G401.6 (cell line): ENCODE data around the gene CALCOCO2.
"Not testable (repeated sequence)": the region's sequence is repeated elsewhere in the genome, so short reads cannot be mapped to it uniquely, and the experiment has no call there.

Experiments
- FAIRE-seq: peaks from 2 replicates; lab custom pipeline; 2012; peaks lifted over from hg19 to GRCh38; lab: Jason Lieb, UNC

The CALCOCO2 gene

DNA sequence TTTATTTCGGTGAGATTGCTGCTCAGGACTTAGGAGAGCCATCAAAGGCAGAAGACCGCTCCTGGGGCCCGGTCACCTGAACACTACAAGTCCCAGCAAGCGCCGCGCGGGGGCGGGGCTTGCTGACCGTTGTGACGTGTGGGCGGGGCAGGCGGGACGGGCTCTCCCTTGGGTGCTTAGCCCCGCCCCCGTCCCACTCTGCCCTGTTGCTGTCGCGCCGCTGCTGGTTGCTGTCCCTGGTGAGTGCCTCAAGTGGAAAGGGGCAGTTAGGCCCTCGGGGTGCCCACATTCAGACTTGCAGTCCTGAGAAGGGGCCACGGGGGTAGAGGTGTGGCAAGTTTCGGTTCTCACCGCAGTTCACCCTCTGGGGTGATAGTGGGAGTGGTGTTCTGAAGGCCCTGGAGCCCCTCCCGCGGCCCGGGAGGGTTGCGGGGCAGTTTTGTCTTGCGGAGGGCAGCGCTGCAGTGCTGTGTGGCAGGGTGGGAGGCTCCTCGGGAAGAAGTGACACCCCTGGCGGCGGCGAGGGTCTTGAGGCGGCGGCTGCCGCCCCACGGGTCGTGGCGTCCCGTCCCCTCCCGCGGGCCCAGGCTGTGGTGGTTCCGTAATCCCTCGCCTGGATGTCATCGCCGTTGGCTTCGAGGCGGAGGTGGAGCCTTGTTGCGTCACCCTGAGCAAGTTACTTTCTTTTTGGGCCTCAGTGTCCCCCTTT lies at the start of gene CALCOCO2:
Gene CALCOCO2 (plus strand): TSS at position 196 of the 709 bp plus-strand sequence. CDS start 10,673 bp downstream, outside the sequence.
- FAIRE-seq, result peak; percentile 88

GRCh38 chr17:48787828-48788227 lies 43.0 kb upstream of the CALCOCO2 start:
- FAIRE-seq, result no peak

DNA sequence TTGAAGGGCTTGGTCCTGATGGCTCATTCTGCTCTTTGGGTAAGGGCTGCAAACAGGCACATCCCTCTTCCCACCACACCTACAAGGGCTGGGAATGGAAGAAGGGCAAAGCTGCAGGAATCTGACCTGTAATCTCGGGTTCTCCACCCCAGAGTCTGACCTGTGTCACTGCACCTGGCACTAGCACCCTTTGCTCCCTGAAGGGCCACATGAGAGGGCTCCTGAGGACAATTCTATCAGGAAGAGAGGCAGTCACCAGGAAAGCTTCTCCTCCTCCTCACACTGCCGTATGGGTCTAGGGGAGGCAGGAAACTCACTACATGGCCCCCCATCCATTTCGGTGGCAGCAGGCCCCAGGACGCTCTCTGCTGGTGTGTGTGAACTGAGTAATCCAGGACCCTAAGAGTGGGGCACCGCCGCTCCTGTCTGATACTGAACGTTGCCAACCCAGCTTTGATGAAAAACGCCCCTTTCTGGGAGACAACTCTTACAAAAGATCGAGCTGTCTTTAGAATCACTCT lies 40.2 kb upstream of the CALCOCO2 start:
- FAIRE-seq, result no peak

- peak; percentile 96 for FAIRE-seq
Observed at GRCh38 chr17:48791128-48792032, 39.5 kb upstream of the CALCOCO2 start.

DNA sequence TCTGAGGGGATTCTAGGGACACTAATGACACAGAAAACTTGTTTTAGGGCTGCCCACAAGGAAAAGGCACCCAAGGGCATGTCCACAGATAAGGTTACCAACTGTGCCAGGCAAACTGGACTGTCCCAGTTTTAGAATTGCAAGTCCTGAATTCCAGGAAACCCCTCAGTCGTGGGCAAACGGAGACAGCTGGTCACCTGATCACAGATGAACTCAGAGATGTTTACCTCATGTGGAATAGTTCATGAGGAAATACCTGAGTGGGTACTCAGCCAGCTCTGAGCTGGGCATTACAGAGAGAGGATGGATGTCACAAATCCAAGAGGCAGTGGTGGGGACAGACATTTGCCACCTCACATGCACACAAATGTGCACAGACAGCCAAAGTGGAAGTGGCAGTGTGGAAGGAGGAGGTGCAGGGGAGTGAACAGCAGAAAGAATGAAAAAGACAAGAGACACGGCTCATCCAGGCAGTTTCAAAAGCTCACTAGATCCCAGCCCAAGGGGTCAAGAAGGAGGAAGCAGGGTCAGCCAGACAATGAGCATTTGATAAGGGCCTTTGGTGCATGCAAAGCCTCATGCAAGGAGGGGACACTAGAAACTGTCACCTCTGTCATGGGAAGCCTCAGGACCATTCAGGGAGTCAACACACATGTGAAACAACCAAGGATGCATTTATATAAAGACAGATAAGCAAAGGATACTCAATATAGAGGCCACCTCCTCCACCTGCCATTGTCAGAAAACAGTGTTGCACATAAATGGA lies 38.6 kb upstream of the CALCOCO2 start:
- FAIRE-seq, result no peak

GRCh38 chr17:48795444-48796162 lies 35.2 kb upstream of the CALCOCO2 start:
- peak; percentile 82 for FAIRE-seq

- not testable (repeated sequence) for FAIRE-seq
Observed at GRCh38 chr17:48796163-48796522, 34.7 kb upstream of the CALCOCO2 start.

GRCh38 chr17:48799069-48799723 lies 31.6 kb upstream of the CALCOCO2 start:
- FAIRE-seq, result no peak

- no peak for FAIRE-seq
Observed at GRCh38 chr17:48800626-48801217, 30.1 kb upstream of the CALCOCO2 start.

GRCh38 chr17:48804936-48805411 lies 25.9 kb upstream of the CALCOCO2 start:
- FAIRE-seq, result peak; percentile 68

GRCh38 chr17:48809182-48809581 lies 21.7 kb upstream of the CALCOCO2 start:
- FAIRE-seq, result no peak

- no peak for FAIRE-seq
Observed at GRCh38 chr17:48812001-48812400, 18.8 kb upstream of the CALCOCO2 start.

DNA sequence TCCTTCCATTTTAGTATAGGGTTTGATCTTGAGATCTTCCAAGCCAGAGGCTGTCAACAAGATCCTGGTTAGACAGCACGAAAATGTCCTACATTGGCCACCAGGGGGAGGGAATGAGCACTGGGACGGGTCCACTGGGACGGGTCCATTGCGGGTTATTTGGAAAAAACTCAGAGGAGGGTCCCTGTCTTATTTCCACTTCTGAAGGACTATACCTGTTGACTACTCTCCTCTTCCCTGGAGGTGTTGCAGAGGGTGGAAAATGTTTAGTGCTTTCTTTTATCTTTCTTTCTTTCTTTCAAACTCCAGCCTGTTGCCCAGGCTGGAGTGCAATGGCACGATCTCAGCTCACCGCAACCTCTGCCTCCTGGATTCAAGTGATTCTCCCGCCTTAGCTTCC lies 16.3 kb upstream of the CALCOCO2 start:
- peak; percentile 86 for FAIRE-seq

DNA sequence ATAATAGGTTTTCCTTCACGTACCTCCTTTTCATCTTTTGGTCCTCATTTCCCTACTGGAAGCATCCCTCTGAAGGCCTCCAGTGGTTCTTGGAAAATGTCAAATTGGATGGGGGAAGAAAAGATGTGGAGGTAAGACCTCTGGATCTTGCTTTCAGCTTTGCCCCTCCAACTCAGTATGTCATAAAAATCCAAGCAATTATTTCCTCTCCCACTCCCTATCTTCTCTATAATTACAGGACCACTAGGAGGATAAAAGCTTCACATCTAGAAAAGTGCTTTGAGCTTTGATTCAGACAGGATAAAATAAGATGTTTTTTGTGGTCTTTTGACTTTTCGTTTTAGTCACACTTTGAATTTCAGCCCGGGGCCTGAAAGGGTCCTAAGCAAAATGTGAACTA lies 15.5 kb upstream of the CALCOCO2 start:
- FAIRE-seq, result no peak

GRCh38 chr17:48816438-48816773 lies 14.4 kb upstream of the CALCOCO2 start:
- no peak for FAIRE-seq

DNA sequence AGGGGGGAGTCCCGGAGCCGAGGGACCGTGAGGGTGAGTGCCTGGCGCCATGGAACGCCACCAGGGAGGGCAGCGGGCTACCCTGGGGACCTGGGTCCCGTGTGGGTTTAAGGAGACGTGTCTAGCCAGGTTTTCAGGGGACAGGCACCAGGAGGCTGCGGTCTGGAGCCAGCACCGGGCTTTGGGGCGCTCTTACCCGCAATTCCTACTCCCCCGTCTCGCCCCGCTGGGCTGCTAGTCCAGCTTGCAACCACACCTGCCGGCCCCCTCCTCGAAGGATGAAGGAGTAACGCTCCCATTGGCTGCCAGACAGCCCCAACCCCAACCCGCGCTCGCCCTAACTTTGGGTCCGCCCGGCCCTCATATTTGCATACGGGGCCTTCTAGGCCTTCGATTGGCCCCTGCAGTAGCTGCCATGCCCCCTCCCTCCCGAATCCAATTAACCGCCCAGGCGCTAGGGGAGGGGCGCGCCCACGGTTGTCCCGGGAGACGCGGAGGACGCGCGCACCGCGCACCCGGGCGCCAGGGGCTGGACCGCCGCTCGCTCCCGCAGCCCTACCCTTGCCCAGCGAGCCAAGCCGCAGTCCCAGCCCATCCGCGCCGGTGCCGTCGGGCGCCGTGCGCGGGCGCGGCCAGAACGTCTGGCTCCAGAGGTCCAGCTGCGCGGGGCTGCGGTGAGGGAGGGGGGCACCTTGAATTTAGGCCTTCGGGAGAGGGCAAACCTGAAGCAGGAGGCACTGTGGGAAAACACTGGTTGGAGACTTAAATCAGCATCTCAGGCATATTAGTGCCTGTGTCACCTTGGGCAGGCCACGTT lies 13.9 kb upstream of the CALCOCO2 start, which contains the start of gene TTLL6:
Gene TTLL6 (minus strand): TSS at position 456 of the 817 bp plus-strand sequence. CDS start 157 bp downstream, at position 299.
- peak; percentile 97 for FAIRE-seq

DNA sequence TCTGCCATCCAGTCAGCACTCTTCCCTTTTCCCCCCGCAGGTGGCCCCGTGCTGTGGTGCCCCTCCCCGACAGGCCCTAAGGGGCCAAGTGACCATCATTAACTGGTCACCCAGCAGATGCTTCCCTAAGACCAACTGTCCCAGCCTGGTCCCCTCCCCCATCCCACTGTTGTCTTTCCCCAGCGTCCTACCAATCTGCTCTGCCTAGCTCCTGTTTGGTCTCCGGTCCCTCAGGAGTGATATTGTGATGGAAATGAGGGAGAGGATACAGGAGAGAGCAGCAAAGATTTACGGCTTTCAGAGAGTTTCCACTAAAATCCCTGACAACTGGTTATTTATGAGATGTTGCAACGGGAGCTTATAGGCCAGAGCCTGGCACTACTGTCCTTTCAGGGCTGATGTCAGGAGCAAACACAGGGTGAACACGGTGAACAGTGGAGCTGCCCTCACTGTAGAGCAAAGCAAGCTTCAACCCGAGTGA lies 12.4 kb upstream of the CALCOCO2 start:
- FAIRE-seq, result no peak

- FAIRE-seq, result no peak
Observed at GRCh38 chr17:48819466-48819865, 11.4 kb upstream of the CALCOCO2 start.

DNA sequence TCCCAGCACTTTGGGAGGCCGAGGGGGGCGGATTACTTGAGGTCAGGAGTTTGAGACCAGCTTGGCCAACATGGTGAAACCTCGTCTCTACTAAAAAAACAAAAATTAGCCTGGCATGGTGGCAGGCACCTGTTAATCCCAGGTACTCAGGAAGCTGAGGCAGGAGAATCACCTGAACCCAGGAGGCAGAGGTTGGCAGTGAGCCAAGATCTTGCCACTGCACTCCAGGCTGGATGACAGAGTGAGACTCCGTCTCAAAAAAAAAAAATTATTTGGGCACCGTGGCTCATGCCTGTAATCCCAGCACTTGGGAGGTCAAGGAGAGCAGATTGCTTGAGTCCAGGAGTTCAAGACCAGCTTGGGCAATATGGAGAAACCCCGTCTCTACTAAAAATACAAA lies 9.9 kb upstream of the CALCOCO2 start:
- FAIRE-seq, result not testable (repeated sequence)
